ENCODE measurements around the gene HOXA6.

Gene HOXA6

GRCh38 chr7:27118580-27118979 is 29.0 kb downstream of the HOXA6 start:
- DNase-seq (ENCODE audit: low read depth): no peak
- H3K4me3 ChIP-seq (ENCODE audit: low read depth, low read length): no peak overlapping the region
- TF ChIP-seq, protein P1, sequence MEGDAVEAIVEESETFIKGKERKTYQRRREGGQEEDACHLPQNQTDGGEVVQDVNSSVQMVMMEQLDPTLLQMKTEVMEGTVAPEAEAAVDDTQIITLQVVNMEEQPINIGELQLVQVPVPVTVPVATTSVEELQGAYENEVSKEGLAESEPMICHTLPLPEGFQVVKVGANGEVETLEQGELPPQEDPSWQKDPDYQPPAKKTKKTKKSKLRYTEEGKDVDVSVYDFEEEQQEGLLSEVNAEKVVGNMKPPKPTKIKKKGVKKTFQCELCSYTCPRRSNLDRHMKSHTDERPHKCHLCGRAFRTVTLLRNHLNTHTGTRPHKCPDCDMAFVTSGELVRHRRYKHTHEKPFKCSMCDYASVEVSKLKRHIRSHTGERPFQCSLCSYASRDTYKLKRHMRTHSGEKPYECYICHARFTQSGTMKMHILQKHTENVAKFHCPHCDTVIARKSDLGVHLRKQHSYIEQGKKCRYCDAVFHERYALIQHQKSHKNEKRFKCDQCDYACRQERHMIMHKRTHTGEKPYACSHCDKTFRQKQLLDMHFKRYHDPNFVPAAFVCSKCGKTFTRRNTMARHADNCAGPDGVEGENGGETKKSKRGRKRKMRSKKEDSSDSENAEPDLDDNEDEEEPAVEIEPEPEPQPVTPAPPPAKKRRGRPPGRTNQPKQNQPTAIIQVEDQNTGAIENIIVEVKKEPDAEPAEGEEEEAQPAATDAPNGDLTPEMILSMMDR (conservative IDR thresholded peaks at IDR 0.05; ENCODE audit: low read depth, low read length): no peak

GRCh38 chr7:27117887-27118491 is 29.6 kb downstream of the HOXA6 start:
- H3K4me3 ChIP-seq (ENCODE audit: low read depth, low read length): no peak overlapping the region
- TF ChIP-seq, protein P1 (conservative IDR thresholded peaks at IDR 0.05; ENCODE audit: low read depth, low read length): no peak
- DNase-seq (ENCODE audit: low read depth): no peak

- TF ChIP-seq, protein P1 (conservative IDR thresholded peaks at IDR 0.05; ENCODE audit: low read depth, low read length): no peak
- DNase-seq (ENCODE audit: low read depth): no peak
- no peak overlapping the region for H3K4me3 ChIP-seq (ENCODE audit: low read depth, low read length)
These were observed 30.4 kb downstream of the HOXA6 start for GRCh38 chr7:27116962-27117886.

- no peak overlapping the region for H3K4me3 ChIP-seq (ENCODE audit: low read depth, low read length)
- TF ChIP-seq, protein P1 (conservative IDR thresholded peaks at IDR 0.05; ENCODE audit: low read depth, low read length): no peak
- no peak for DNase-seq (ENCODE audit: low read depth)
These were observed 31.3 kb downstream of the HOXA6 start for GRCh38 chr7:27116031-27116961.

- DNase-seq (ENCODE audit: low read depth): no peak
- TF ChIP-seq, protein P1 (conservative IDR thresholded peaks at IDR 0.05; ENCODE audit: low read depth, low read length): no peak
- no peak overlapping the region for H3K4me3 ChIP-seq (ENCODE audit: low read depth, low read length)
These were observed 32.1 kb downstream of the HOXA6 start for GRCh38 chr7:27115221-27116026.

- H3K4me3 ChIP-seq (ENCODE audit: low read depth, low read length): no peak overlapping the region
- DNase-seq (ENCODE audit: low read depth): no peak
These were observed 32.7 kb downstream of the HOXA6 start for GRCh38 chr7:27114881-27115220.

More at GRCh38 chr7:27114881-27115220, 32.7 kb downstream of the HOXA6 start:
- TF ChIP-seq, protein P1 (conservative IDR thresholded peaks at IDR 0.05; ENCODE audit: low read depth, low read length): no peak

Data from choroid plexus epithelial cell (primary cell).